NK-92 (cell line): ENCODE measurements around the gene ITGA11.
"Not testable (repeated sequence)": the region's sequence is repeated elsewhere in the genome, so short reads cannot be mapped to it uniquely, and the experiment has no call there.

Source experiments
- DNase-seq: peaks from one replicate; lab custom pipeline; 2025; ENCODE audit not compliant: unreplicated experiment; lab: John Stamatoyannopoulos, UW

Gene ITGA11

GRCh38 chr15:68411735-68412134 lies 20.2 kb downstream of the ITGA11 start:
- no peak for DNase-seq

GRCh38 chr15:68411343-68411675 lies 20.7 kb downstream of the ITGA11 start:
- no peak for DNase-seq

GRCh38 chr15:68410466-68411342 lies 21.3 kb downstream of the ITGA11 start:
- DNase-seq, result no peak

- DNase-seq, result no peak
Measured at GRCh38 chr15:68409736-68410370, 22.1 kb downstream of the ITGA11 start.

GRCh38 chr15:68408971-68409370 lies 23.0 kb downstream of the ITGA11 start:
- DNase-seq, result no peak

- DNase-seq, result no peak
Measured at GRCh38 chr15:68407886-68408881, 23.8 kb downstream of the ITGA11 start.

GRCh38 chr15:68407141-68407885 lies 24.6 kb downstream of the ITGA11 start:
- no peak for DNase-seq

GRCh38 chr15:68405378-68406250 lies 26.3 kb downstream of the ITGA11 start:
- DNase-seq, result no peak

- DNase-seq, result no peak
Measured at GRCh38 chr15:68404056-68404798, 27.7 kb downstream of the ITGA11 start.

- no peak for DNase-seq
Measured at GRCh38 chr15:68403161-68403941, 28.6 kb downstream of the ITGA11 start.

GRCh38 chr15:68402432-68403160 lies 29.4 kb downstream of the ITGA11 start:
- DNase-seq, result no peak

GRCh38 chr15:68401496-68402431 lies 30.2 kb downstream of the ITGA11 start:
- DNase-seq, result no peak

GRCh38 chr15:68400066-68400456 lies 31.9 kb downstream of the ITGA11 start:
- no peak for DNase-seq

GRCh38 chr15:68399096-68400065 lies 32.6 kb downstream of the ITGA11 start:
- no peak for DNase-seq

GRCh38 chr15:68397999-68398398 lies 34.0 kb downstream of the ITGA11 start:
- not testable (repeated sequence) for DNase-seq
